Measurements from ENCODE around the gene SH3BP5.

The SH3BP5 gene

DNA sequence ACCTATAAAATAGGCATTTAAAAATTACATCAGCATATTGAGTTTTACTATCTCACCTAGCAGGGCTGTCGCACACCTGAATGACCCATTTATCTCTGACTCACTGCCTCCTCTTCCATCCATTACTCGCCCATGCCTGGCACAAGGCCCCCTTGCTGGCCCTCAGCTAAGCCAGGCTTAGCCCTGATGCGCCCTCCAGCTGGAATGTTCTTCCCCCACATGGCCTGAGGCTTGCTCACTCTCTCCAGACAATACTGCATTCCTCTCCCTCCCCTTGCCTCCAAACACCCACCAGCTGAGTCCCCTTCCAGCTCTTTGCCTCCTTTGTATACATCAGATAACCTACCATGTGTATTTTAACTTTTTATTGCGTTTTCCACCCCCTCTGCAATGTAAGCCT, 7.2 kb downstream of the SH3BP5 start:
- no peak for DNase-seq (ENCODE audit: low spot score)

- no peak for DNase-seq (ENCODE audit: low spot score)
These were observed 8.0 kb downstream of the SH3BP5 start for GRCh38 chr3:15324379-15324808.

DNA sequence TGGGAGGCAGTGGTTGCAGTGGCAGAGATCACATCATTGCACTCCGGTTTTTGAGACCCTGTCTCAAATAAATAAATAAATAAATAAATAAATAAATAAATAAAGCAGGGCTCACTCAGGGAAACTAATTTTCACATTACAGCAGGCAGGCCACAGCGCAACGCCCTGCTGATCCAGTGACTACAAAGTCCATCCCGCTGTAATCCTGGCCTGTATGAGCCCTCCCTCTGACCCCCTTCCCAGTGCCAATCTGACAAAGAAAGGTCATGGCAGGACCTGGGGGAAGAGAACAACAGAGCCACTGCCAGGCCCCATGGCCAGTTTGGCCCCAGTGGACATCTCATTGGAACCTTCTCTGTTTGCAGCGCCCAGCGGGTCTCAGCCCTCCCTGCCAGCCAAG, 9.3 kb downstream of the SH3BP5 start:
- no peak for DNase-seq (ENCODE audit: low spot score)

DNA sequence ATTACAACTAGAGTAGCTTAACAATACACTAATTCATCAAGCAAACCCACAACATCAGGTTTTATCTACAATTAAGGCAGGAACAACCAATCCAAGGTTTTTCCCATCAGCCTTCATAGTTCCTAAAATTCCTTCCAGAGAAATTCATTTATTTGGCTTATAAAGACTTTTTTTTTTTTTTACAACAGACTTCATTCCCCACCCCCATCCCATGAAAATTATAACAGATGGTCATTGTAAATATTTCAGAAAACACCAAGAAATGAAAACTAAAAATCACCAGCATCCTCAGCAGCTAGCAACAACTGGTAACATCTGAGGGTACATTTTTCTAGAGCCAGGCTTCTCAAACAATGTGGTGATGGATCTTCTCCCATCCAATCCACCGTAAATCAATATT, 11.0 kb downstream of the SH3BP5 start:
- no peak for DNase-seq (ENCODE audit: low spot score)

GRCh38 chr3:15319575-15319974, 12.8 kb downstream of the SH3BP5 start:
- DNase-seq (ENCODE audit: low spot score), result no peak

DNA sequence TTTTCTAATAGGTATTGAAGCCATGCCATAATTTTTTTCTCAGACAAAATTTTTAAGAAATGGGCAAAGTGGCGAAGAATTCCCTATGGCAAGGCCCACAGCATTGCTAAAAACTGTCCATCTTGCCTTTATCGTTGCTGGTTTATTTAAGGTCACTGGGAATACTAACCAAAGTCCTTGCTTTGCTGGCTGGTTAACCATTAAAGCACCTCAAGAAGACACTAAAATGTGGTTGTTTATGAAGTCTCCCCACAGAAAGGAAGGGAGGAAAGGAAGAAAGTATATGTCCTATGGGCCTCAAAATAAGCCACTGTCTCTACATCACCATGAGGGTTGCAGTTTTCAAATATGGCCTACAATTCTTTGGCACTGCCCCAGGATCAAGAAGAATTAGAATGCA, 13.2 kb downstream of the SH3BP5 start:
- DNase-seq (ENCODE audit: low spot score), result no peak

DNA sequence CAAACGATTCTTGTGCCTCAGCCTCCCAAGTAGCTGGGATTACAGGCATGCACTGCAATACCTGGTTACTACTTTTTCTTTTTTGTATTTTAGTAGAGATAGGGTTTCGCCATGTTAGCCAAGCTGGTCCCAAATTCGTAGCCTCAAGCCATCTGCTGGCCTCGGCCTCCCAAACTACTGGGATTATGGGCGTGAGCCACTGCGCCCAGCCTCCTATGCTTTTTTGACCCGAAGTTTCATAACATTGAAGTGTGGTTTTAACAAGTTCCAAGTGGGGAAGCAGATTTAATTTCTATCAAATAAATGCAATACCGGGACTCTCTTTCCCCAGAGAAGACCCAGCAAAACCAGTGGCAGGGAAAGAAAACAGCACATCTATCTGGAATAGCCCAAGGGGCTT, 13.7 kb downstream of the SH3BP5 start:
- DNase-seq (ENCODE audit: low spot score), result no peak

GRCh38 chr3:15316998-15317435, 15.4 kb downstream of the SH3BP5 start:
- no peak for DNase-seq (ENCODE audit: low spot score)

GRCh38 chr3:15315003-15315402, 17.4 kb downstream of the SH3BP5 start:
- DNase-seq (ENCODE audit: low spot score), result no peak

- no peak for DNase-seq (ENCODE audit: low spot score)
These were observed 18.1 kb downstream of the SH3BP5 start for GRCh38 chr3:15314276-15314675.

DNA sequence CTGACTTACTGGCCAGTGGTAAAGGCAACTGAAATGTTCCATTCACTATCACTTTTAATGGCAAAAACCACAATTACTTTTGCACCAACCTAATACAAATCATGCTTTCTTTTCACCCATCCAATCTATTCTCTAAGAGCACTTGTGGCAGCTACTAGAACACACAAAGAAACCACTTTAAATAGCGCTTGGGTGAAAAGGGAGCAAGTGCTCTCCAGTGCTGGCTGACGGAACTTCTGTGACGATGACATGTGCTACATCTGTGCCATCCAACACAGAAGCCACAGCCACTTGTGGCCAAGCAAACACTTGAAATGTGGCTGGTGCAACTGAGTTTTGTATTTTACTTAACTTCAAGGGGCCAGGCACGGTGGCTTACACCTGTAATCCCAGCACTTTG, 18.9 kb downstream of the SH3BP5 start:
- DNase-seq (ENCODE audit: low spot score), result no peak

- DNase-seq (ENCODE audit: low spot score), result no peak
These were observed 19.8 kb downstream of the SH3BP5 start for GRCh38 chr3:15312550-15312949.

GRCh38 chr3:15310491-15311370, 21.7 kb downstream of the SH3BP5 start:
- DNase-seq (ENCODE audit: low spot score), result peak; percentile 50

DNA sequence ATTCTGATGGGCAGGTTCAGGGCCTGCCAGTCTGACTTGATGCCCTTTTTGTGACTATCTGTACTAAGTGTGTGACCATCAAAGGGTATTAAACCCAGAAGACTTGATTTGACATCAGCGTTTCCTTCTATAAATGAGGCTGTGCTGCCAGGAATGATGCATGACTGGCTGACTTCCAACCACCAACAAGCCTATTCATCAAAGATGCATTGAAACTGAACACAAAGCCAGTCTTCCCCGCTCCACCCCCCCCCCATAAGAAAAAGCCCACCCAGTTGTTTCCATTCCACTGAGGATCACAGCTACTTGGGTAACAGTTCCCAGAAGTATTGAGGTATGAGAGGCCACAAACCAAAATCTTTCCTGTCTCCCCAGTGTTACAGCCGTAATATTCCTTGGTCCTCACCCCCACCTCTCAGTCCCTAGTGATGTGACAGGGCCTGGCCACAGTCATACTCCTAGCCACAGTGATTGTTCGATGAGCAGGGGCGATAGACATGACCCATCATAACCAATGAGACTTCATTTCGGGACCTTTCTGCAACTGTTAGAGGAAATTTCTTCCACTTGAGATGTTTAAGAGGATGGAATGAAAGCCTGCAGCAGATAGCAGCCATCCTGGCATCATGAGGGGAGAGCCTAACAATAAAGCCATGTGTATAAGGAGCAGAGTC, 22.6 kb downstream of the SH3BP5 start:
- no peak for DNase-seq (ENCODE audit: low spot score)

- no peak for DNase-seq (ENCODE audit: low spot score)
These were observed 24.8 kb downstream of the SH3BP5 start for GRCh38 chr3:15307580-15307979.

DNA sequence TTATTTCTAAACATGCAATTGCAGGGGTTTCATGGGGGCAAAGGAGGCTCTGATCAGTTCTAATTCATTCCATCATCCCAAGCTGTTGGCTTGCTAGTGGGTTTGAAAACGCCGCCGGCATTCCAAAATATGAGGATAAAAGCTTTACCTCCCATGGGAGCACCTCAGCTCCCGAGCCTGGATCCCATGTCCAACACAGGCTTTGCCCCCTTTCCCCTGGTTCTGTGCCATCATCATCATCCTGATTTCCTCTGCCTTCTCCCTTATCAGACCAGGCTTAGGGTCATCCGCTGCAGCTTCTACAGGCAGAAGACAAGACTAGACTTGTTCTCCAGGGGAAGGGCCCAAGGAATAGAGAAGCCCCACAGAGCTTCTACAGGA, 25.4 kb downstream of the SH3BP5 start:
- no peak for DNase-seq (ENCODE audit: low spot score)

DNA sequence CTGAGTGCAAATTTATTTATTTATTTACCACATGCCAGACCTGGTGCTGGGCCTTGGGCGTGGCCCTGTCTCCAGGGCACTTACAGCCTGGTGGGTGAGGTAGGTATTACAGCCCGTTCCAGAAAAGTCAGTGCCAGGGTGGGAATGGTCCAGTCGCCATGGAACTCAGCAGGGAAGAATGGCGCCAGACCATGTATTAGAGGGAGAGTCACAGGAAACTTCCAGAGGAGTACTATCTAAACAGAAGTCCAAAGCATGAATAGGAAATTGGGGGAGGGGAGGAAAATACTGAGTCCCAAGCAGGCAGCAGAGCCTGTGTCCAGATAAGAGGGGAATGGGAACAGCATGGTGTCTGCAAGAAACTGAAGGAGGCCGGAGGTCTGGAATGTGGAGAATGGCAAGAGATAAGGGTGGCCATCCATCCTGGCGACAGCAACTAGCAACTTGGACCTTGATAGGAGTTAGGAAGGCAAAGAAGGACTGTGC, 27.0 kb downstream of the SH3BP5 start:
- DNase-seq (ENCODE audit: low spot score), result peak; percentile 59

GRCh38 chr3:15303728-15304127, 28.7 kb downstream of the SH3BP5 start:
- no peak for DNase-seq (ENCODE audit: low spot score)

GRCh38 chr3:15303216-15303615, 29.2 kb downstream of the SH3BP5 start:
- DNase-seq (ENCODE audit: low spot score), result no peak

GRCh38 chr3:15301761-15302160, 30.6 kb downstream of the SH3BP5 start:
- DNase-seq (ENCODE audit: low spot score), result no peak

DNA sequence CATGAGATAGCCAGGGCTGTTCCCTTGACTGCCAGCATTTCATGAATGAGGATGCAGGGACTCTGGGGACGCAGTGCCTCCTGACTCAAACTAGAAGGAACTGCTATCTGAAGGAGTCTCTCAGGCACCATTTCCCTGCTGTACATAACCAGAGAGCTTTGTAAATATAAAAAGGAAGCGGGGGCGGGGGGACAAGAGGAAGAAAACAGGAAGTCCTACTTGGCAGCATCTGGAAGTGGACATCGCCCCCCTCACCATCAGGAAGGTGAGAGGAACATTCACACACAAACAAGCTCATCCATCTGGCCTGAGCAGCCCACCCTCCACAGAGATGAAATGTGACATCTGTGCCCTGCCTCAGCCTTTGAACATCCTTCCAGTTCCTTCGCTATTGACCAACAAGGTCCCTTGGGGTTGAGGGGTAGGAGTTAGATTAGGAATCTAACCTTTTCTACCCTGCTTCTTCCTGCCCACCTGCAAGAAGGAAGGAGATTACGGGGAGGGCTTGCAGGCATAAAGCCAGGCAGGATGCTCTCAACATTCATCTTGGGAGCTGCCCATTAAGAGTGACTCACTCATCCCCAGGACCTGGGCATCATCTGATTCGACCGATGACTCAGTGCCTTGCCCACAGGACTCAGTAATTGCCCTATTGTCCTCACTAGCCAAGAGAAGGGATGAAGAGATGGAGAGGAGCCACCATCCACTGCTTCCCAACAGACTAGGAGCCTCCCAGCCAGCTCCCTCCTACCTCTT, 31.9 kb downstream of the SH3BP5 start:
- DNase-seq (ENCODE audit: low spot score), result no peak

DNA sequence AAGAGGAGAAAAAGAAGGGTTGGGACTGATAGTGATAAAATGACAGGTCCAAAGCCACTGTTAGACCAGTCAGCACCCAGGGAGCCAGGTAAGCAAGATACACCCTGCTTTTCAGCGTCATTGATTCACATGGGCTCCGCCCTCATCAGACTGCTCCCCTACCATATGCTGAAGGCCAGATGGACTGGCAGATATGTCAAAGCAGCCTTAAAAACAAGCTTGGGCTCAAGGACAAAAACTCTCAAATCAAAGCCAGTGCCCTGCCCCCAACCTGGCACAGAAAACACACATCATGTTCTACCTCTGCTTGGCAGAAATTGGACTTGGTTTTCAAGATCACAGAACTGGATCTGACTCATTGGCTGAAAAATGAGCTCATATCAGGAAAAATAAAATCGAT, 33.4 kb downstream of the SH3BP5 start:
- DNase-seq (ENCODE audit: low spot score), result no peak

DNA sequence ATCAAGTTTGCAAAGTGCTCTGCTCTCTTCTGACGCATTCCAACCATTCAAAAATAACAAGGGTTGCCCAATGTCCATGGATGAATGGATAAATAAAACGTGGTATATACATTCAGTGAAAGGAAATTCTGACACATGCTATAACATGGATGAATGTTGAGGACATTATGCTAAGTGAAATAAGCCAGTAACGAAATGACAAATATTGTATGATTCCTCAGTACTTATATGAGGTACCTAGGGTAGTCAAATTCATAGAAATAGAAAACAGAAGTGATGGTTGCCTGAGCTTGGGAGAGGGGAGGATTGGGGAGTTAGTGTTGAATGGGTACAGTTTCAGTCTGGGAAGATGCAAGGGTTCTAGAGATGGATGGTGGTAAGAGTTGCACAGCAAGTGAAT, 33.9 kb downstream of the SH3BP5 start:
- no peak for DNase-seq (ENCODE audit: low spot score)
